IMR-90 (cell line): ENCODE measurements around the gene LCNL1. TPM values are rescaled to one million over a fixed set of nuclear protein-coding genes. Genes with fewer than 3 reads are reported as not detected.
A peak's percentile ranks its signal among the peaks of the same experiment; 100 is the strongest.

Experiments used
- ATAC-seq: fragments of 200-7000 bp; cut with Tn5 transposase; 2 replicates; pipeline ENCODE4 v1.9.1; 2020; ENCODE audit warnings: low read depth, mild to moderate bottlenecking, moderate library complexity
- BruUV-seq: library from RNA; stranded (reverse); fragments of 400-500 nt; replicated peaks from 2 replicates; lab custom pipeline; 2021; lab: Mats Ljungman, UMichigan
- CTCF ChIA-PET: fragments of 300-600 bp; formaldehyde crosslinking; extraction: SDS; loops from one replicate; lab custom pipeline; 2021; ENCODE audit warnings: antibody characterized with exemption; lab: Yijun Ruan, JAX
- POLR2A ChIA-PET: fragments of 300-600 bp; sonication (Branson Sonifier 250); formaldehyde crosslinking; loops from one replicate; lab custom pipeline; 2022; ENCODE audit warnings: antibody characterized with exemption; ENCODE audit not compliant: unreplicated experiment; lab: Charles Lee
- DNase-seq: peaks from one replicate; pipeline ENCODE4 v3.0.0; 2013
- H2AFZ ChIP-seq: replicated peaks from 2 replicates; pipeline ENCODE3; 2013; ENCODE audit warnings: low read length, mild to moderate bottlenecking; ENCODE audit not compliant: poor library complexity
- H2AK5ac ChIP-seq: 2 replicates; pipeline ENCODE4 v1.6.1; 2013; ENCODE audit warnings: low read depth, low read length, inconsistent platforms
- H2AK9ac ChIP-seq: replicated peaks from 2 replicates; pipeline ENCODE3; 2013; ENCODE audit warnings: mild to moderate bottlenecking, low read depth, low read length, moderate library complexity; ENCODE audit not compliant: poor library complexity
- H2BK120ac ChIP-seq: 2 replicates; pipeline ENCODE4 v1.6.1; 2013; ENCODE audit warnings: low read depth, low read length, inconsistent platforms
- H2BK15ac ChIP-seq: 3 replicates; pipeline ENCODE4 v1.6.1; 2013; ENCODE audit warnings: low read depth, low read length, inconsistent platforms
- H2BK20ac ChIP-seq: 2 replicates; pipeline ENCODE4 v1.6.1; 2013; ENCODE audit warnings: low read depth, mild to moderate bottlenecking, inconsistent platforms, low read length, moderate library complexity
- H2BK5ac ChIP-seq: 2 replicates; pipeline ENCODE4 v1.6.1; 2013; ENCODE audit warnings: mild to moderate bottlenecking, low read depth, low read length, inconsistent platforms; ENCODE audit not compliant: poor library complexity, severe bottlenecking
- H3K14ac ChIP-seq: replicated peaks from 2 replicates; pipeline ENCODE4 v1.6.1; 2013; ENCODE audit warnings: low read depth, low read length, inconsistent platforms
- H3K18ac ChIP-seq: 2 replicates; pipeline ENCODE4 v1.6.1; 2013; ENCODE audit warnings: low read depth, low read length, control low read depth
- H3K23ac ChIP-seq: 2 replicates; pipeline ENCODE4 v1.6.1; 2013; ENCODE audit warnings: low read depth, low read length, inconsistent platforms
- H3K27ac ChIP-seq: 2 replicates; pipeline ENCODE4 v1.5.1; 2013; ENCODE audit warnings: mild to moderate bottlenecking, control low read depth, low read length; ENCODE audit not compliant: insufficient read depth
- H3K27me3 ChIP-seq: 2 replicates; pipeline ENCODE4 v1.6.1; 2013; ENCODE audit warnings: low read length; ENCODE audit not compliant: control insufficient read depth, insufficient read depth
- H3K36me3 ChIP-seq: 2 replicates; pipeline ENCODE4 v1.6.1; 2013; ENCODE audit warnings: low read length, mixed read lengths; ENCODE audit not compliant: control insufficient read depth, insufficient read depth
- H3K4ac ChIP-seq: 2 replicates; pipeline ENCODE4 v1.6.1; 2013; ENCODE audit warnings: low read depth, low read length, inconsistent platforms
- H3K4me1 ChIP-seq: 2 replicates; pipeline ENCODE4 v1.6.1; 2013; ENCODE audit warnings: low read length, mixed read lengths; ENCODE audit not compliant: control insufficient read depth, insufficient read depth
- H3K4me2 ChIP-seq: 2 replicates; pipeline ENCODE4 v1.6.1; 2013; ENCODE audit warnings: low read depth, mild to moderate bottlenecking, control low read depth, low read length, moderate library complexity
- H3K4me3 ChIP-seq: 2 replicates; pipeline ENCODE4 v1.5.1; 2013; ENCODE audit warnings: low read depth, mild to moderate bottlenecking, control low read depth, low read length, moderate library complexity; ENCODE audit not compliant: insufficient read depth
- H3K56ac ChIP-seq: 2 replicates; pipeline ENCODE4 v1.6.1; 2013; ENCODE audit warnings: low read length, inconsistent platforms; ENCODE audit not compliant: insufficient read depth; ENCODE audit errors: extremely low read depth
- H3K79me1 ChIP-seq, 2 experiments: 2 replicates each; pipeline ENCODE4 v1.6.1; 2013; ENCODE audit warnings: low read length in 2 of 2, inconsistent platforms in 1 of 2, low read depth in 1 of 2
- H3K9ac ChIP-seq: 2 replicates; pipeline ENCODE4 v1.6.1; 2013; ENCODE audit warnings: low read depth, low read length, control low read depth
- H3K9me1 ChIP-seq: 2 replicates; pipeline ENCODE4 v1.6.1; 2013; ENCODE audit warnings: low read length, inconsistent platforms; ENCODE audit not compliant: insufficient read depth
- H3K9me3 ChIP-seq: 2 replicates; pipeline ENCODE4 v1.6.1; 2013; ENCODE audit warnings: low read length; ENCODE audit not compliant: control insufficient read depth, insufficient read depth
- H4K20me1 ChIP-seq: 2 replicates; pipeline ENCODE4 v1.6.1; 2013; ENCODE audit warnings: low read length, inconsistent platforms; ENCODE audit not compliant: insufficient read depth
- H4K5ac ChIP-seq: 2 replicates; pipeline ENCODE4 v1.6.1; 2013; ENCODE audit warnings: mild to moderate bottlenecking, low read depth, low read length, control low read depth
- H4K8ac ChIP-seq, 2 experiments: 2 replicates each; pipeline ENCODE4 v1.6.1; 2013; ENCODE audit warnings: low read depth in 2 of 2, low read length in 2 of 2, control low read depth in 1 of 2, inconsistent platforms in 1 of 2
- H4K91ac ChIP-seq: 2 replicates; pipeline ENCODE4 v1.6.1; 2013; ENCODE audit warnings: low read depth, low read length, inconsistent platforms; ENCODE audit not compliant: insufficient read depth
- BHLHE40 ChIP-seq: fragments of 150-350 bp; IDR thresholded peaks from 2 replicates; pipeline ENCODE4 v1.6.1; 2016; ENCODE audit warnings: mild to moderate bottlenecking, low read depth, low read length
- CEBPB ChIP-seq: IDR thresholded peaks from 2 replicates; pipeline ENCODE4 v1.6.1; 2012; ENCODE audit warnings: low read depth, low read length, improper control_type of control experiment
- ELK1 ChIP-seq: fragments of 150-350 bp; IDR thresholded peaks from 2 replicates; pipeline ENCODE4 v1.6.1; 2016; ENCODE audit warnings: low read depth, mild to moderate bottlenecking, low read length, moderate library complexity, borderline replicate concordance
- MAZ ChIP-seq: IDR thresholded peaks from 2 replicates; pipeline ENCODE4 v1.6.1; 2012; ENCODE audit warnings: low read depth, mild to moderate bottlenecking, low read length, improper control_type of control experiment, moderate library complexity, borderline replicate concordance
- NFE2L2 ChIP-seq: fragments of 150-350 bp; IDR thresholded peaks from 2 replicates; pipeline ENCODE4 v1.6.1; 2016; ENCODE audit warnings: low read depth, mild to moderate bottlenecking, low read length
- RAD21 ChIP-seq: IDR thresholded peaks from 2 replicates; pipeline ENCODE4 v1.6.1; 2012; ENCODE audit warnings: low read length, improper control_type of control experiment
- RFX5 ChIP-seq: IDR thresholded peaks from 2 replicates; pipeline ENCODE4 v1.8.0; 2012; ENCODE audit warnings: low read depth, mild to moderate bottlenecking, low read length, moderate library complexity
- WGBS, 2 experiments: methylation state at CpG; one replicate each; pipeline versions ENCODE4 v1.1.5 to v1.1.7; 2013; ENCODE audit warnings: missing lambda C conversion rate in 2 of 2; ENCODE audit not compliant: insufficient read length in 1 of 2; ENCODE audit errors: extremely low coverage in 2 of 2; 5-methylcytosine and 5-hydroxymethylcytosine counted together
- dilution Hi-C: fragments of 300-500 bp; cut with HindIII; formaldehyde crosslinking; loops from one replicate; pipeline ENCODE4 v1.14.3; 2018; ENCODE audit warnings: low sequenced_read_pairs; ENCODE audit not compliant: unreplicated experiment
- in situ Hi-C: fragments of 300-500 bp; cut with MboI; formaldehyde crosslinking; loops from 3 replicates; pipeline ENCODE4 v1.14.3; 2019; ENCODE audit warnings: low sequenced_read_pairs, inconsistent platforms, mixed read lengths
- intact Hi-C: fragments of 100-400 bp; cut with micrococcal nuclease; formaldehyde crosslinking; loops from 2 replicates; pipeline ENCODE4 v1.10.0; 2022
- polyA plus RNA-seq, 3 experiments: library from polyadenylated mRNA; depleted of rRNA; stranded (reverse); fragments of >200 nt; gene quantifications; 2 replicates each; pipeline ENCODE4 v1.2.3, GENCODE V29; 2012; ENCODE audit warnings: low replicate concordance in 1 of 3
- total RNA-seq: library from RNA; depleted of rRNA; stranded (reverse); fragments of >200 nt; gene quantifications from 2 replicates; pipeline ENCODE4 v1.2.3, GENCODE V29; 2012
- TF ChIP-seq, protein P1 (sequence below): fragments of 150-350 bp; IDR thresholded peaks from 2 replicates; pipeline ENCODE4 v1.6.1; 2017; ENCODE audit warnings: mild to moderate bottlenecking, antibody characterized with exemption, low read length, low read depth

LCNL1 gene
- total and polyA plus RNA-seq, 2 of the 4 experiments (the other 2 are of a cell fraction): 0.15 TPM; not detected in 1

DNA sequence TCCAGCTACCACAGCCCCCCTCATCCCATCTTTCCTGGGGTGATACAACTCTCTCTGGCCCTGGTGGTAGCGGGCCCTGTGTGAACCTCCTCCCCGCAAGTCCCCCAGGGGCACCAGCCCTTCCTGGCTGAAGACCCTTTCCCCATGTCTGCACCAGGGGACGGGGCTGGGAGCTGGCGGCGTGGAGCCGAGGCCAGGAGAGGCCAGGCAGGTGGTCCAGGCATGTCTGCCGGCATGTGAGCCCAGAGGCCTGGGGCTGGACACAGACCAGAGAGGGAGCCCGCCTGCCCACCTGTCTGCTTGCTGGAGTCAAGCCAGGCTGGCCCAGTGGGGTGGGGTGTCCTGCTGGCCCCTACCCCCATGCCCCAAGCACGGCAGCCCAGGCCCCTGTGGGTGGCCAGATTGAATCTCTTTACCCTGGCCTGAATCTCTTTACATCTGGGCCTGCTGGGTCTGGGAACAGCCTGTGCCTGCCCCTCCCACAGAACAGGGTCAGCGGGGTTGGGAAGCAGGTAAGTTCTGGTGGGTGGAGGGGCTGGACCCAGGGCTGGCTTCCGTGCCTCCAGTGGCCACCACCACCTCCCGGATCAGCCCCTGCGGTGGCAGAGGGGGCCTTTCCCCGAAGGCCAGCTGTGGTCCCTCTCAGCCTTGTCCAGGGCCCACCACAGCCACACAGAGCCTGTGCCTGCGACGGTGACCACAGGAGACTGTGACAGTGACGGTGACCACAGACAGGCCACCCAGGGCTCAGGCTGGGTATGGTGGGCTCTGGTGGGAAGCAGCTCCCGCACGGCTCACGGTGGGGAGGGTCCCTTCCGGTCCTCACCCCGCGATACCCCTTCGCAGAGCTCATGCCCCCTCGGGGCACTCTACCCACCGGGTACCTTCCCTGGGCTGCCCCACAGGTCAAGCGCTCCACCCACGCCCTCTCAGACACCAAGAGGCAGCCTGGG is 23.6 kb upstream of the LCNL1 start:
- Histone ChIP-seq H2BK120ac (no peak overlapping the region), H3K9ac (no peak overlapping the region), H3K27me3 (peaks cover 24% of the 10 kb centered on the region), H3K27ac (no peak overlapping the region), H2BK20ac (no peak overlapping the region), H4K91ac (no peak overlapping the region), H2BK5ac (no peak overlapping the region), H3K14ac (no peak overlapping the region), H4K20me1 (no peaks in the 10 kb centered on the region), H3K36me3 (no peaks in the 10 kb centered on the region), H3K23ac (no peak overlapping the region), H2AK9ac (peak overlapping the region; percentile 65), H2AK5ac (no peak overlapping the region), H3K4me2 (no peak overlapping the region), H3K4me3 (no peak overlapping the region), H4K5ac (no peak overlapping the region), H2BK15ac (no peak overlapping the region), H3K9me1 (peaks cover 2% of the 10 kb centered on the region; the same call in 1 of the 2 replicates), H3K18ac (no peak overlapping the region), H2AFZ (no peak overlapping the region), H3K4ac (no peak overlapping the region), H3K9me3 (peaks cover 3% of the 10 kb centered on the region), H3K4me1 (no peaks in the 10 kb centered on the region), H3K79me1 (no peaks in the 10 kb centered on the region), H3K56ac (no peak overlapping the region), H4K8ac (no peak overlapping the region)
- DNase-seq (no peak), ATAC-seq (no peak)
- in situ Hi-C loops: no loop called here
- dilution Hi-C loops: no loop called here
- 100% methylated on average over 2 of the region's 28 CpGs; no CpG with 5 or more reads in 1 of the 2 experiments for WGBS, 2 experiments
- ChIA-PET CTCF (no interaction called here), POLR2A (no interaction called here)
- BruUV-seq: no TSS peak
- intact Hi-C loops: no loop called here
- TF ChIP-seq MAZ (no peak), CEBPB (no peak), RFX5 (no peak), RAD21 (no peak), BHLHE40 (no peak), ELK1 (no peak), NFE2L2 (no peak)
- TF ChIP-seq, protein P1, sequence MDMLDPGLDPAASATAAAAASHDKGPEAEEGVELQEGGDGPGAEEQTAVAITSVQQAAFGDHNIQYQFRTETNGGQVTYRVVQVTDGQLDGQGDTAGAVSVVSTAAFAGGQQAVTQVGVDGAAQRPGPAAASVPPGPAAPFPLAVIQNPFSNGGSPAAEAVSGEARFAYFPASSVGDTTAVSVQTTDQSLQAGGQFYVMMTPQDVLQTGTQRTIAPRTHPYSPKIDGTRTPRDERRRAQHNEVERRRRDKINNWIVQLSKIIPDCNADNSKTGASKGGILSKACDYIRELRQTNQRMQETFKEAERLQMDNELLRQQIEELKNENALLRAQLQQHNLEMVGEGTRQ: no peak
